Measurements from ENCODE around the gene POLR3A. TPM values are rescaled to one million over a fixed set of nuclear protein-coding genes. Genes with fewer than 3 reads are reported as not detected.

POLR3A gene
- total RNA-seq, 1 donor from 2014 or later: 41.0 TPM

GRCh38 chr10:77983384-77984341 is 45.7 kb downstream of the POLR3A start:
- Mint-ChIP-seq H3K36me3 (ENCODE audit: unreplicated experiment) (no peaks in the 10 kb centered on the region), H3K4me3 (ENCODE audit: unreplicated experiment) (no peak overlapping the region), H3K27ac (ENCODE audit: unreplicated experiment) (no peak overlapping the region), H3K4me1 (ENCODE audit: low read depth, unreplicated experiment) (peaks cover 2% of the 10 kb centered on the region), H3K9me3 (ENCODE audit: unreplicated experiment) (peaks cover 2% of the 10 kb centered on the region), H3K27me3 (ENCODE audit: unreplicated experiment) (no peaks in the 10 kb centered on the region)
- no peak for TF ChIP-seq CTCF (IDR thresholded peaks at IDR 0.05; ENCODE audit: partially characterized antibody, unreplicated experiment)
- no peak for DNase-seq

GRCh38 chr10:77981281-77981680 is 48.0 kb downstream of the POLR3A start:
- Mint-ChIP-seq H3K4me1 (ENCODE audit: low read depth, unreplicated experiment) (peaks cover 2% of the 10 kb centered on the region), H3K27me3 (ENCODE audit: unreplicated experiment) (peaks cover 2% of the 10 kb centered on the region), H3K36me3 (ENCODE audit: unreplicated experiment) (no peaks in the 10 kb centered on the region), H3K9me3 (ENCODE audit: unreplicated experiment) (peaks cover 2% of the 10 kb centered on the region), H3K4me3 (ENCODE audit: unreplicated experiment) (no peak overlapping the region), H3K27ac (ENCODE audit: unreplicated experiment) (no peak overlapping the region)
- DNase-seq: no peak
- no peak for TF ChIP-seq CTCF (IDR thresholded peaks at IDR 0.05; ENCODE audit: partially characterized antibody, unreplicated experiment)

- H3K36me3 Mint-ChIP-seq (ENCODE audit: unreplicated experiment): no peaks in the 10 kb centered on the region
- H3K27ac Mint-ChIP-seq (ENCODE audit: unreplicated experiment): no peak overlapping the region
- H3K4me1 Mint-ChIP-seq (ENCODE audit: low read depth, unreplicated experiment): no peaks in the 10 kb centered on the region
- no peak for TF ChIP-seq CTCF (IDR thresholded peaks at IDR 0.05; ENCODE audit: partially characterized antibody, unreplicated experiment)
- H3K4me3 Mint-ChIP-seq (ENCODE audit: unreplicated experiment): no peak overlapping the region
- peaks cover 2% of the 10 kb centered on the region for H3K27me3 Mint-ChIP-seq (ENCODE audit: unreplicated experiment)
- no peak for DNase-seq
- H3K9me3 Mint-ChIP-seq (ENCODE audit: unreplicated experiment): peaks cover 2% of the 10 kb centered on the region
These were observed 50.1 kb downstream of the POLR3A start for GRCh38 chr10:77979221-77979620.

- no peak for TF ChIP-seq CTCF (IDR thresholded peaks at IDR 0.05; ENCODE audit: partially characterized antibody, unreplicated experiment)
- no peak for DNase-seq
- Mint-ChIP-seq H3K4me3 (ENCODE audit: unreplicated experiment) (no peak overlapping the region), H3K4me1 (ENCODE audit: low read depth, unreplicated experiment) (no peaks in the 10 kb centered on the region), H3K27me3 (ENCODE audit: unreplicated experiment) (peaks cover 2% of the 10 kb centered on the region), H3K27ac (ENCODE audit: unreplicated experiment) (no peak overlapping the region), H3K9me3 (ENCODE audit: unreplicated experiment) (peaks cover 2% of the 10 kb centered on the region), H3K36me3 (ENCODE audit: unreplicated experiment) (no peaks in the 10 kb centered on the region)
These were observed 51.0 kb downstream of the POLR3A start for GRCh38 chr10:77978360-77978759.

- no peak for TF ChIP-seq CTCF (IDR thresholded peaks at IDR 0.05; ENCODE audit: partially characterized antibody, unreplicated experiment)
- H3K27ac Mint-ChIP-seq (ENCODE audit: unreplicated experiment): no peak overlapping the region
- H3K36me3 Mint-ChIP-seq (ENCODE audit: unreplicated experiment): no peaks in the 10 kb centered on the region
- peaks cover 2% of the 10 kb centered on the region for H3K27me3 Mint-ChIP-seq (ENCODE audit: unreplicated experiment)
- no peak for DNase-seq
- H3K4me1 Mint-ChIP-seq (ENCODE audit: low read depth, unreplicated experiment): peaks cover 2% of the 10 kb centered on the region
- H3K4me3 Mint-ChIP-seq (ENCODE audit: unreplicated experiment): no peak overlapping the region
- H3K9me3 Mint-ChIP-seq (ENCODE audit: unreplicated experiment): peaks cover 2% of the 10 kb centered on the region
These were observed 51.4 kb downstream of the POLR3A start for GRCh38 chr10:77977934-77978333.

Data from glutamatergic neuron (in vitro differentiated cells).